Activated gamma-delta T cell (primary cell): Measurements from ENCODE around the gene C1D.
A peak's percentile ranks its signal among the peaks of the same experiment; 100 is the strongest.
"Not testable (repeated sequence)": the region's sequence is repeated elsewhere in the genome, so short reads cannot be mapped to it uniquely, and the experiment has no call there.

Source experiments
- DNase-seq: peaks from one replicate; lab custom pipeline; 2025; lab: John Stamatoyannopoulos, UW
- total RNA-seq, 2 donors: gene quantifications; one replicate each; lab custom pipeline; 2026; lab: John Stamatoyannopoulos, UW

The C1D gene, protein sequence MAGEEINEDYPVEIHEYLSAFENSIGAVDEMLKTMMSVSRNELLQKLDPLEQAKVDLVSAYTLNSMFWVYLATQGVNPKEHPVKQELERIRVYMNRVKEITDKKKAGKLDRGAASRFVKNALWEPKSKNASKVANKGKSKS
- 19.0 to 19.3 reads per million in 2 donors for total RNA-seq

DNA sequence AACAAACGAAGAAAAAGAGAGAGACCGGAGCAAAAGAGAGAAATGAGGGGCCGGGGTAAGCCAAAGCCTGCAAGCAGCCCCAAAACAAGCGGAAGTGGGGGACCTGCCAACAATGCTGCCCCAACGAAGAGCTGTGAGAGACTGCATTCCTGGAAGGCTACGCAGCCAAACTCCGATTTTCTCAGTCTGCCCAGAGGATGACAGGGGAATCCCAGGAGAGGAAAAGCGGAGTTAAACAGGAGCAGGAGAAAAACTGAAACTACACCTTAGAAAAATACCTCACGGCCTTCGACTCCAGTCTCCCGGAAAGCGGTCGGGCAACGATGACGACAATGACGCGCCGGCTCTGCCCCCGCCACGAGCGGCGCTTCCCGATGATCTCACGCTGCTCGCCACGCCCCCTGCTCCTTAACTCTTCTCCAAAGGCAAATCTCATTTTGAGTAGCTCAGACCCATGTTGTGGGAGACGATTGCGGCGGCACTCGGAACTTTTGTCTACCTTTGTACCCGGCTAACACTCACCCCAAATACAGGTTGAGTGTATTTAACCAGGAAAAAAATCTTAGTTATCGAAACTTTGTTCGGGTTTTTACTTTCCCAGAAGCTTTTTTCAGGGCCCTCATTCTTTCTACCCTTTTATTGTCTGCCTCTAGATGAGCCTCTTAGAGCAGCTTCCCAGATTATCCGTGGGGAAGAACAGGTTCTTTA is at the start of gene C1D:
TSS of gene C1D (minus strand) at position 325 of the 708 bp plus-strand sequence. CDS start 15,694 bp downstream, outside the sequence.
- DNase-seq, result peak; percentile 84

DNA sequence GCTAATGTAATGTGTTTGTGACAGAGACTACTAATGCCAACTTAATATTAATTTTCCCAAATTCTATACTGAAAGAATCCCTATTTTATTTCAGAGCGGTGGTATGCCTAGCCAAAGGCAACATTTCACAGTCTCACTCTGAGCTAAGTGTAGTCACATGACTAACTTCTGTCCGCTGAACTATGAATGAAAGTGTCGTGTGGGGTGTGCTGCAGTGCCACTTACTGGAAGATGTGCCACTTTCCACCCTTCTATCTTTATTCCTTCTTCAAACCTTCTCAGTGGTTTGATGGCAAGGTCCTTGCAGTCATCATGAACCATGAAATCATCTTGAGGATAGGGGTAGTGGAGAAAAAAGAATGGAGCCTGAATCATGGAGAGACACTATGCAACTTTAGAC is 47.3 kb upstream of the C1D start:
- DNase-seq, result no peak

DNA sequence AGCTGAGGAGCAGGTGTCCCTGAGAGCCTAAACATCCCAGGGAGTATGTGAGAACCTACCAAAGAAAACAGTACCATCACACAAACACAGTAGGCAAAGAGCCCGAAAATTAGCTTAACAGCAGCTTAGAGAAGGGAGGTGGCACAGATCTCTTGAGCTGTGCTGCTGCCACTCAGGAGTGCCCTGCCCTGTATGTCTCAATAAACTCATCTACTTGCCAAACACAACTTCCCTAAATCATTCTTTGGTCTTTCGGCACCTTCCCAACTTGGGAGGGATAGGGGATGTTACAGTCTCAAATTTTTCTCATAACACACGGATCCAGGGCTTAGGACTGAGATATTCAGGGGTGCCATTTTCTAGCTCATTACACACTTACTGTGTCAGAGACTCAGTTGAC is 45.3 kb upstream of the C1D start:
- DNase-seq, result no peak

DNA sequence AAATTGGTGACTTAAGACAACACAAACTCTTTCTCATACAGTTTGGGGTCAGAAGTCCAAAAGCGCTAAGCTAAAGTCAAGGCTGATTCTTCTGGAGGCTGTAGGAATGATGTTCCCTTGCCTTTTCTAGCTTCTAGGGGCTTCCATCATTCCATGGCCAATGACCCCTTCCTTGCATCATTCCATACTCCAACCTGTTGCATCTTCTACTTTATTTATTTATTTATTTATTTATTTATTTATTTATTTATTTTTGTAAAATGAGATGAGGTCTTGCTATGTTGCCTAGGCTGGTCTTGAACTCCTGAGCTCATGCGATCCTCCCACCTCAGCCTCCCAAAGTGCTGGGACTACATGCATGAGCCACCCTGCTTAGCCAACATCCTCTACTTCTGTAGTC is 44.7 kb upstream of the C1D start:
- no peak for DNase-seq

DNA sequence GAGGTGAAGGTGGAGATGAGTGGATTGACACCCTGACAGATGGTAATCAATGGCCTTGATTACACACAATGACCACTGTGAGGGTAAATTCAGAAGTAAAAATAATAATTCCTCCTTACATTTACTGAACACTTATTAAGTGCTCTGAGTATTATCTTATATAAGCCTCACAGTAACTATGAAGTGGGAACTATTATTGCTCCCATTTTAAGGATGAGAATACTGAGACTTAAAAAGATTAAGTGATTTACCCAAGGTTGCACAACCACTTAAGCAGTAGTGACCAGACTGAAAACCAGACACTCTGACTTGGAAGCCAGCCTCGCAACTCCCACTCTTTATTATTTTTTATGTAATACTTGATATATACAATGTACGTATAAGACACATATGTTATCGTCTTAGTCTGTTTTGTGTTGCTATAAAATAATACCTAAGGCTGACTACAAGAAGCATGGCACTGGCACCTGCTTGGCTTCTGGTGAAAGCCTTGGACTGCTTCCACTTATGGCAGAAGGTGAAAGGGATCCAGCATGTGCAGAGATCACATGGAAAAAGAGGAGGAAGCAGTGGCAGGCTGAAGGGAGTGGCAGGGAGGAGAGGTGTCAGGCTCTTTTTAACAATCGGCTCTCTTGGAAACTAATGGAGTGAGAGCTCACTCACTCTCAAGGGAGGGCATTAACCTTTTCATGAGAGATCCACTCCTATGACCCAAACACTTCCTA is 41.5 kb upstream of the C1D start:
- DNase-seq, result no peak

DNA sequence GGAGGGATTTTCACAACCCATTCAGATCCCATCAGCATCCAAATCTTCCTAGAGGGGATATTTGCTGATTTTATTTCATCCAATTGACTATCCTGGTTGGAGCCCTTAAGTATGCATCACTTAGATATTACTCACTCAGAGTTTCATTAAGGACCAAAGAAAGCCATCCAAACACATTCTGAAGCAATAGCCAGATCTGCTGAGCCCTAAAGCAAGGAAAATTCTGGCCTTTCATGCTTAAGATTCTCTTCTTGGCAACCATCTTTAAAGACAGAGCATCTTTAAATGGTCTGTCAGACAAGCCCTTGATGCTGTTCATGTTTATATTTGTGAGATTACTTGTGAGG is 40.9 kb upstream of the C1D start:
- DNase-seq, result no peak

DNA sequence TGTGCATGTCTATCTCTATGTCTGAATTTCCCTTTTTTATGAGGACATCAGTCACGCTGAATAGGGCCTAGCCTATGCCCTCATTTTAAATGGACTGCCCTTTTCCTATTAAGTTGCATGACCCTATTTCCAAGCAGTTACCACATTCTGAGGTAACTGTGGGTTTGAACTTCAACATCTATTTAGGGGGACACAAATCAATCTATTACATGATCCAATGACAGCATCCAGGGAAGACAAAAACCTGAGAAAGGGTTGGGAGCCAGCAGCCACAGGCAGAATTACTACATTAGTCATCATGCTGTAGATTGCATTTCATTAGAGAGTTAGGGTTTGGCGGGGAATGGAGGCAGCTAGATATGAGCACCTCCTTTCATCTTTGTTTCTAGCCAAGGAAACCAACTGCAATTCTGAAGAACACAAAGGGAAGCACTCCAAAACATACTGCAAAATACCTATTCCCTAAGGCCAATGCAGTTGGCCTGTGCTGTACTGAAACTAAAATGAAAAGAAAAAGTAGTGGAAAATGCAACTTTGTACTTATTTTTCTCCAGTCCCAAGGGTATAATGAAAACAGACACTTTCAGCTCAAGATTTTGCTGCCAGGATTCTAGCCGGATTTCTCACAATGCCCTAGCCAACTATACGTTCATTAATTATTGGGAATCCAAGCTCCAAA is 40.4 kb upstream of the C1D start:
- DNase-seq, result no peak

- DNase-seq, result no peak
Measured at GRCh38 chr2:68100189-68100588, 37.4 kb upstream of the C1D start.

GRCh38 chr2:68099260-68099659 is 36.5 kb upstream of the C1D start:
- no peak for DNase-seq

DNA sequence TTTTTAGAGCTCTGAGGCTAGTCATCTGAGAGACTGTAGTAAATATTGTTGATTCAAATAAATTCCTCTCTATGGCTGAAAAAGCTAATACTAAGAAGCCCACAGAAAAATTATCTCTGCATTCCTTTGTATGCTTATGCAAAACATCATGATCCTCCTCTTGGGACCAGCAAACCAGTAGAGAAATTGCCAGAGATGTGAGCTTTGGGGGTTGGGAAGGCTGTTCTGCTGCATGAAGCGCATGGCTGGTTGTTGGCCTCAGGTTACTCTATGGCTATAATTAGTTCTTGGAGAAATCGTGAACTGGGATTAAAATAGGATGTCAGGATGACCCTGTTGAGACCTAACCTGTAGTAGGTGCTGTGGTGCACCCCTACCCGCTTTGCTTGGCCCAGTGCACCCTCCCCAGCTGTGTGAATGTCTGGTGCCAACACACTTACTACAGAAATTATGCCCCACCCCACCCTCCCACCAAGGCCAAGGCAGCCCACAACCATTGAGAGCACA is 35.5 kb upstream of the C1D start:
- DNase-seq, result no peak

DNA sequence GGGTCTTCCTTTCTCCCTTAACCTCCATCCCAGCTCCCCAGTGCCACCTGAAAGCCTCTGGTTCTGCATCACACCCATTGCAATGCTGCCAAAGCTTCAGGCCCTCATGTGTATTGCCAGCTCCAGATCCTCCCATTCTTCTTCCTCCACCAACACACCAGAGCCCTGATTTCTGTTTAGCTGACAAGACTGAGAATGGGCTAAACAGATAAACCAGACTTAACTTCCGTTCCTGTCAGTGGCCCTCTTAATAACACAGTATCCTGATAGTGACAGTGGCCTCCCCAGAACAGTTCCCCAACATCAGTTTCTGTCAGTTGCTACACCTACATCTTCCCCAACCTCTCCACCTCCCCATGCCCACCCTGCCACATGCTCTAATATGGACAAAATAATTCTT is 31.3 kb upstream of the C1D start:
- no peak for DNase-seq

DNA sequence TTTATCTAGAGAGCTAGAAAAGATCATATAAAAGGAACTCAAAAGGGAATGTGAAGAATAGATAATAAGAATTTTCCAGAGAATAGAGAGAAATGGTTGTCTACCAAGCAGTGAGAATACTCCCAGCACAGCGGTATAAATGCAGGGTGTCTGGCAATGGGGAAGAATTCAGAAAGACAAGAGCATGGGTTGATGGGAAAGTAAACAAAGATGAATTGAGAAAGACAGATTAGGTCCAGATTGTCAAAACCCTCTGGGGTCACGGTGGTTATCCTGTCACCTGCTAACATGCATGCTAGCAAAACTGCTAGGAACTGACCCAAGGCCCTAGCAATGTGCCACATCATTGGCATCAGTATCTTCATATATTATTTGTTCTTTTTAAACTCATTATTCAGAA is 30.8 kb upstream of the C1D start:
- no peak for DNase-seq

DNA sequence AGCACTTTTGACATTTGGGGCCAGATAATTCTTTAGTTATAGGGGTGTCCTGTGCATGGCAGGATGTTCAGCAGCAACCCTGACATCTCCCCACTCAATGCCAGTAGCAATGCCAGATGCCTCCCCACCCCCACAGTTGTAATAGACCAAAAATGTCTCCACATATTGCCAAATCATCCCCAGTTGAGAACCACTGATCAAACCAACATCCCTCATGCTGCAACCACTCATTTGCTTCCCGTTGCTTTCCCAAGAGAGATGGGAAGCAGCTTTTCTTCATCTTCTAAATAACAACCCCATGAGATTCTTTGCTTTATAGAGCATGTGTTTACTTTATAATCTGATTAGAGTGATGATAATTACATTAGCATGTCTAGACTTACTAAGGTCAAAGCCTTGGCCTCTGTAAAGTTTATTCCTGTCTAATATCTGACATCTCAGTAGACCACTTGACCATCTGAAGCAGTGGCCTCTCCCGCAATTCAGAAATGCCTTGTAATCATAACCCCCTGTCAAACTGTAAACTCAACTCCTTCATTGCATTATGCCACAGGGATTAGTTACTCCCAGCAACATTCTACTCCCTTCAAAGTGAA is 28.7 kb upstream of the C1D start:
- no peak for DNase-seq

DNA sequence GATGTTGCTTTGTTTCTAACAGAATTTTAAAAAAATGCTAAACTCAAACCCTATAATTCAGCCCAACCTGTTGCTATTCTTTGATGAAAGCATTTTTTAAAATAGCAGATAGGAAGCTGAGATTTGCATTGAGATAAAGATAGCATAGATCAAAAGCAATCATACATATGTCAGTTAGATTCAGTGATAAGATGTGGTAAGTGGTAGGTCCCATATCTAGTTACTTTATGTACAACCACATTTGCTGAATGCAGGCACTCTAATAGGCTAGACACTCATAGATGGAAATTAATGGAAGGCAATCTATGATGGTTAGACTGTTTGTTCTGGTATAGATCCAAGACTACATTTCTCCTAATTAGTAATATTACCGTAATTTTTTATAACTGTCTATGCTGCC is 27.2 kb upstream of the C1D start:
- no peak for DNase-seq

DNA sequence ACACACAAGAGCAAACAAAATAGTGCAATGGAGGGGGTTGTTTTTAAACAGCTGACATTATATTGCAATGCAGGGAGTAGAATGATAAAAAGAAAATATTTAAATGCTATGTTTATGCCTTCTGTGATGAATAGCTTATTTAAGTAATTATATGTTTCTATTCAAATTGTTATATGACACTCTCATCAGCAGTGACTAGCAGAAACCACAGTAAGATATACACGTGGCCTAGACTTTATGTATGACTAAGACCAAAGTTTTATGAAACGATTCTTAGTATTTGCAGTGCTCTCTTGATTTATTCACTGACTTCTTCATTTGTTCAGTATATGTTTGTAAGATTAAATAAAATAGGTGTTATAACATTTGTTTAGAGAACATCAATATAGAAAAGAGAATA is 26.1 kb upstream of the C1D start:
- DNase-seq, result no peak

- no peak for DNase-seq
Measured at GRCh38 chr2:68086166-68086565, 23.4 kb upstream of the C1D start.

DNA sequence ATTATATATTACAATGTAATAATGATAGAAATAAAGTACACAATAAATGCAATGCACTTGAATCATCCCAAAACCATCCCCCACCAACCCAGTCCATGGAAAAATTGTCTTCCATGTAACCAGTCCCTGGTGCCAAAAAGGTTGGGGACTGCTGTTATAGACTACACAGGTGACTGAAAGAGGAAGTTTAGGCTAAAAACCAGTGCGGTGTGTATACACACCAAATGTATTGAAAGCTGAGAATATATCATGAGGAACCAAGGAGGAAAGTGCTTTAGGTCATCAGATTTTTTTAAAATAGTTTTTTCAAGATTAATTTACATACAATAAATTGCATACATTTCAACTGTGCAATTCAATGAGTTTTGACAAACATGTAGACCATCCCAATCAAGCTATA is 20.5 kb upstream of the C1D start:
- DNase-seq, result no peak

GRCh38 chr2:68074050-68074449 is 11.2 kb upstream of the C1D start:
- no peak for DNase-seq

GRCh38 chr2:68063797-68064646 is 1.2 kb upstream of the C1D start:
- not testable (repeated sequence) for DNase-seq

GRCh38 chr2:68060652-68061051 is 2.2 kb downstream of the C1D start:
- DNase-seq, result no peak
